Globus pallidus (tissue), 1 donor: ENCODE measurements around the gene KMT2B.
A peak's percentile ranks its signal among the peaks of the same experiment; 100 is the strongest.
"Not testable (repeated sequence)": the region's sequence is repeated elsewhere in the genome, so short reads cannot be mapped to it uniquely, and the experiment has no call there.

ENCODE experiments used
- DNase-seq: peaks from one replicate; pipeline ENCODE4 v3.0.0-alpha.2; 2015; ENCODE audit warnings: low spot score

The KMT2B gene, protein sequence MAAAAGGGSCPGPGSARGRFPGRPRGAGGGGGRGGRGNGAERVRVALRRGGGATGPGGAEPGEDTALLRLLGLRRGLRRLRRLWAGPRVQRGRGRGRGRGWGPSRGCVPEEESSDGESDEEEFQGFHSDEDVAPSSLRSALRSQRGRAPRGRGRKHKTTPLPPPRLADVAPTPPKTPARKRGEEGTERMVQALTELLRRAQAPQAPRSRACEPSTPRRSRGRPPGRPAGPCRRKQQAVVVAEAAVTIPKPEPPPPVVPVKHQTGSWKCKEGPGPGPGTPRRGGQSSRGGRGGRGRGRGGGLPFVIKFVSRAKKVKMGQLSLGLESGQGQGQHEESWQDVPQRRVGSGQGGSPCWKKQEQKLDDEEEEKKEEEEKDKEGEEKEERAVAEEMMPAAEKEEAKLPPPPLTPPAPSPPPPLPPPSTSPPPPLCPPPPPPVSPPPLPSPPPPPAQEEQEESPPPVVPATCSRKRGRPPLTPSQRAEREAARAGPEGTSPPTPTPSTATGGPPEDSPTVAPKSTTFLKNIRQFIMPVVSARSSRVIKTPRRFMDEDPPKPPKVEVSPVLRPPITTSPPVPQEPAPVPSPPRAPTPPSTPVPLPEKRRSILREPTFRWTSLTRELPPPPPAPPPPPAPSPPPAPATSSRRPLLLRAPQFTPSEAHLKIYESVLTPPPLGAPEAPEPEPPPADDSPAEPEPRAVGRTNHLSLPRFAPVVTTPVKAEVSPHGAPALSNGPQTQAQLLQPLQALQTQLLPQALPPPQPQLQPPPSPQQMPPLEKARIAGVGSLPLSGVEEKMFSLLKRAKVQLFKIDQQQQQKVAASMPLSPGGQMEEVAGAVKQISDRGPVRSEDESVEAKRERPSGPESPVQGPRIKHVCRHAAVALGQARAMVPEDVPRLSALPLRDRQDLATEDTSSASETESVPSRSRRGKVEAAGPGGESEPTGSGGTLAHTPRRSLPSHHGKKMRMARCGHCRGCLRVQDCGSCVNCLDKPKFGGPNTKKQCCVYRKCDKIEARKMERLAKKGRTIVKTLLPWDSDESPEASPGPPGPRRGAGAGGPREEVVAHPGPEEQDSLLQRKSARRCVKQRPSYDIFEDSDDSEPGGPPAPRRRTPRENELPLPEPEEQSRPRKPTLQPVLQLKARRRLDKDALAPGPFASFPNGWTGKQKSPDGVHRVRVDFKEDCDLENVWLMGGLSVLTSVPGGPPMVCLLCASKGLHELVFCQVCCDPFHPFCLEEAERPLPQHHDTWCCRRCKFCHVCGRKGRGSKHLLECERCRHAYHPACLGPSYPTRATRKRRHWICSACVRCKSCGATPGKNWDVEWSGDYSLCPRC (N-terminal part only)

DNA sequence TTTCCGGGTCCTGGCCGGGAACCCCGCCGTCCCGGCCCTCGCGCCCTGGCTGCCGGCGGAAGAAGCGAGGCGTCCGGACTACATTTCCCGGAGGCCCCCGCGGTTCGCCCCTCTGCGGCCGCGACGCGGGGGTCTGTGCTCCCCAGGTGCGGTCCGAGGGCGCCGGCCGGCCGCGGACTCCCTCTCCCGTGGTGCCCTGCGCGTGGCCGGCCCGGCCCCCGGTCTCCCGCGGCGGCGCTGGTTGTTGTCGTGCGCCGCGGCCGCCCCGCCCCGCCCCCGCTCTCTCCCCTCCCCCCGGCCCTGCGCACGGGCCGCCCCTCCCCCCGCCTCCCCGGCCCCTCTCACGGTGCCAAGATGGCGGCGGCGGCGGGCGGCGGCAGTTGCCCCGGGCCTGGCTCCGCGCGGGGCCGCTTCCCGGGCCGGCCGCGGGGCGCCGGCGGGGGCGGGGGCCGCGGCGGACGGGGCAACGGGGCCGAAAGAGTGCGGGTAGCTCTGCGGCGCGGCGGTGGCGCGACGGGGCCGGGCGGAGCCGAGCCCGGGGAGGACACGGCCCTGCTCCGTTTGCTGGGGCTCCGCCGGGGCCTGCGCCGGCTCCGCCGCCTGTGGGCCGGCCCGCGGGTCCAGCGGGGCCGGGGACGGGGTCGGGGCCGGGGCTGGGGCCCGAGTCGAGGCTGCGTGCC is at the start of gene KMT2B:
KMT2B (plus strand) TSS at position 339 of the 680 bp plus-strand sequence; CDS start at position 355, 16 bp downstream.
- DNase-seq: no peak

DNA sequence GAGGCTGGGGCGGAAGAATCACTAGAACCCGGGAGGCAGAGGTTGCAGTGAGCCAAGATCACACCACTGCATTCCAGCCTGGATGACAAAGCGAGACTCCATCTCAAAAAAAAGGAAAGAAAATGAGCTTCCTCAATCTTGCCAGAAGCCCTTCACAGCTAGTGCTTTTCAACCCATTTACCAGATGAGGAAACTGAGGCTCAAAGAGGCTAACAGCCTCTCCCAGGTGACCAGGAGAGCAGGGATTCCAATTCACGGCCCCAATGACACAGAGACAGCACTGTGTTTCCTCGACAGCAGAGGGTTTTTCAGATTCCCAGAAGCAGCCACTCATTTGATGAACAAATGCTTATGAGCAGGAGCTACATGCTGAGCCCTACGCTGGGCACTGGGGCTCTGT is 48.2 kb upstream of the KMT2B start:
- DNase-seq: no peak

DNA sequence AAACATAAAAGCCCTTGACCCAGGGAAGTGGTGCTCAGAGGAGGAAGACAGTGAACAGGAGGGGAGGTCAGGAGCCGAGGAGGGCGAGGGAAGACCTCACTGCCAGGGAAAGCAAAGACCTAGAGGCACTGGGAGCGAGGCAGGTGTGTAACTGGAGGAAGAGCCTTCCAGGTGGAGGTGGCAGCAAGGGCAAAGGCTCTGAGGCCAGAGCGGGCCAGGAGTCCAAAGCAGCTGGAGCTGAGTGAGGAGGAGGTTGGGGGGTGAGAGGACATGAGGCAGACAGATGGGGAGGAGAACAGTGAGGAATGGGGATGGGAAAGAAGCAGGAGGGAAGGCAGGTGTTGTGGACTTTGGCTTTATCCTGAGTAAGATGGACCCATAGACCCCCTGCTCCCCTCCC is 47.8 kb upstream of the KMT2B start:
- no peak for DNase-seq

DNA sequence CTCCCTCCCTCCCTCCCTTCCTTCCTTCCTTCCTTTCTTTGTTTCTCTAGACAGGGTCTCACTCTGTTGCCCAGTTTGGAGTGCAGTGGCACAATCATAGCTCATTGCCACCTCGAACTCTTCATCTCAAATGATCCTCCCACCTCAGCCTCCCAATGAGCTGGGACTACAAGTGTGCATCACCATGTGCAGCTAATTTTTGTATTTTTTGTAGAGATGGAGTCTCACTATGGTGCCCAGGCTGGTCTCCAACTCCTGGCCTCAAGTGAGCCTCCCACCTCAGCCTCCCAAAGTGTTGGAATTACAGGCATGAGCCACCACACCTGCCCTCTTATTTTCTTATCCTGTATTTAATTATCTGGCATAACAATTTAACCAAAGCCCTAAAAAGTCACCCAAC is 47.1 kb upstream of the KMT2B start:
- DNase-seq: no peak

DNA sequence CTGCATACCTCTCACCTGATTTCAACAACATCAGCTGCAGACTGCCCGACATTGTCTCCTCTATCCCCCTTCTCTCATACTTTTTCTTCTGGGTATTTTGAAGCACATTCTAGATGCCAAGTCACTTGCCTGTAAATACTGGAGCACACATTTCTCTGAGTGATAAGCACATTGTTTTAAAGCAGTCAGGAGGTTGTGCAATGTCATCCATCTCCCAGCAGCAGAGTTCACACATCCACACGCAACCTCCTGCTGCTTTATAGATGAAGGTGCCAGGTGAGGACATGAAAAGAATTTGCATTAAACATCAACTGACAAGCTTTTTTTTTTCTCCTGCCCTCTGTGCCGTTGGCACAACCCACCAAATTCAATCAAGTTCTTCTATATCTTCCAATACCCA is 46.0 kb upstream of the KMT2B start:
- DNase-seq: no peak

DNA sequence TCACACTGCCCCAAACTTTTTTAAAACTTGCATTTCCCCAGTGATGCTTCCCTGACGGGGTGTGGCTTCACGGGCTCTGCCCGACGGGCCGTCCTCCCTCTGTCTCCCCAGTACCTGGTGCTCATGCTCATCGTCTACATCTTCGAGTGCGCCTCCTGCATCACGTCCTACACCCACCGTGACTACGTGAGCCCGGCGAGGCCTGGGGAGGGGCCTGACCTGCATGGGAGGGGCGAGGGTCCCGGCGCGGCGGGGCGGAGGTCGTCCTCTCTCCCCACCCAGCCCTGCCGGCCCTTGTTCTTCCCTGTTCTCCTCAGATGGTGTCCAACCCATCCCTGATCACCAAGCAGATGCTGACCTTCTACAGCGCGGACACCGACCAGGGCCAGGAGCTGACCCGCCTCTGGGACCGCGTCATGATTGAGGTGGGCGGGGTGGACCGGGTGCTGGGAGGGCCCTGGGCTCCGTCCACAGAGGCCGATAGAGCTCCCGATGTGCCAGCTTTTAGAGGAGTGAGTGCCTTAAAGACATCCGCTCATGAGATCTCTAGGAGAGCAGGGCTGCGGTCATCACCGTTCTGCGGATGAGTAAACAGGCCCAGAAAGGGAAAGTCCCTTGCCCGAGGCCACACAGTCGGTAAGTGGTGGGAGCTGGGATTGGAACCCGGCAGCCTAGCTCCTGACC is 44.5 kb upstream of the KMT2B start:
- DNase-seq: no peak

DNA sequence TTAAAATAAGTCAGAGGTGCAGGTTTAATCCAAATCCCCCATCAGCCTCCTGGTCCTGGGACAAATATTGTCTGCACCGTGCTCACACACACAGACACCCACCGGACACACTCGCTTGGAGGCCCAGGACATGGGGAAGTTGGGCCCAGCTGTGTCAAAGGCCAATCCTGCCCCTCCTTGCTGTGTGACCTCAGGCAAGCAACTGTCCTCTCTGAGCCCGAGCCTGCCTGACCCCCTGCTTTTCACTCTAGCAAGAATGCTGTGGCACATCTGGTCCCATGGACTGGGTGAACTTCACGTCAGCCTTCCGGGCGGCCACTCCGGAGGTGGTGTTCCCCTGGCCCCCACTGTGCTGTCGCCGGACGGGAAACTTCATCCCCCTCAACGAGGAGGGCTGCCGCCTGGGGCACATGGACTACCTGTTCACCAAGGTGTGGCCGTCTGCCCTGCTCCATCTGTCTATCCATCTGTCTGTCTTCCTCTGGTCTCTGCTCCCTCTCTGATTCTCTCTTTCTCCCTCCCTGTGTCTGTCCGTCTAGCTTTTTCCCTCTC is 42.1 kb upstream of the KMT2B start:
- DNase-seq: no peak

DNA sequence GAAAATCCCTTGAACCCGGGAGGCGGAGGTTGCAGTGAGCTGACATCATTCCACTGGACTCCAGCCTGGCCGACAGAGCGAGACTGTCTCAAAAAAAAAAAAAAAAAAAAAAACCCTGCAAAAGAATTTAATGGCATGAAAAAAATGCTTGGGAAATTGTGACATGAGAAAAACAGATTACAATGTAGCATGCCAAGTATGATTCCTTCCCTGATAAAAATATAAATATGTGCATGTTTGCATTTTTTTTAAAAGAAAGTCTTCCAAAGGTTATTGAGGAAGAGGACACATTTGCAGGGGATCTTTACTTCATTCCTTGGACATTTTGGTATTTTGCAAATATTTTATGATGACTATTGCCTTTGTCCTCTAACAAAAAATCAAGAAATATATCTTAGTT is 28.0 kb upstream of the KMT2B start:
- no peak for DNase-seq

DNA sequence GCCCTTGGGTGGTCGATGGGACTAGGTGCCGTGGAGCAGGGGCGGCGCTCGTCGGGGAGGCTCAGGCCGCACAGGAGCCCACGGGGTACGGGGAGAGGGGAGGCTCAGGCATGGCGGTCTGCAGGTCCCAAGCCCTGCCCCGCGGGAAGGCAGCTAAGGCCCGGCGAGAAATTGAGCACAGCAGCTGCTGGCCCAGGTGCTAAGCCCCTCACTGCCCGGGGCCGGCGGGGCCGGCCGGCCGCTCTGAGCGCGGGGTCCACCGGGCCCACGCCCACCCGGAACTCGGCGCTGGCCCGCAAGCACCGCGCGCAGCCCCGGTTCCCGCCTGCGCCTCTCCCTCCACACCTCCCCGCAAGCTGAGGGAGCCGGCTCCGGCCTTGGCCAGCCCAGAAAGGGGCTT is 26.7 kb upstream of the KMT2B start:
- DNase-seq: not testable (repeated sequence)

DNA sequence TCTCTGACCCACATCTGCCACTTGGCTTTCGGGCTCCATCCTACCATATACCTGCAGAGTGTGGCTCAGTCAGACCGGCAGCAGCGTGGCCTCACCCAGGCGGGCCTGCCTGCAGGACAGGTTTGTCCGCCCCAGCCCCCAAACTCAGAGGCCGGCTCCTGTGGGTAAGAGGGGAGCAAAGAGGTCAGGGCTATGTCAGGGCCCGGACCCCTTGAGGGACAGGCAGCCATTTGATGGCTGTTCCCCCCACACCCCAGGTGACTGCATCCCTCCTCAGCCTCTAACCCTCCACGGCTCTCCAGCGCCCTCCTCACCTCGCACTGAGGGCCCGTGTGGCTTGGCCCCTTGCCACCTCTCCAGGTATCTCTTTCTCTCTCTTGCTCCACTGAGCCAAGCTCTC is 25.8 kb upstream of the KMT2B start:
- DNase-seq: no peak

DNA sequence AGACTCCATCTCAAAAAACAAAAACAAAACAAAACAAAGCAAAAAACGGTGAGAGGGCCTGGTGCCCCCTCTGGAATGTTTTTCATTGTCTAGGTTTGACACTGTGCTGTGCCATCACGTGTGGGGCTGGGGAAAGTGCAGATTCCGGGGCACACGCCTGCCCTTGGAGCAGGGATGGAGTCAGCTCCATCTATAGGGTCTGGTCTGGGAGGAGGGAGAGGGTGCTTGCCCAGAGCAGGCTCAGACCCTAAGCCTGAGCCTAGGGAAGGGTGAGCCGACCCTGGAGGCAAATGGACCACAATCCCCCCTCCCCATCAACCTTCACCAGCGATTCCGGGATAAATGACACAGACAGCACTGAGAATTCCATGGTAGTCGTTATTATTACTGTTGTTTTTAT is 24.4 kb upstream of the KMT2B start:
- no peak for DNase-seq

DNA sequence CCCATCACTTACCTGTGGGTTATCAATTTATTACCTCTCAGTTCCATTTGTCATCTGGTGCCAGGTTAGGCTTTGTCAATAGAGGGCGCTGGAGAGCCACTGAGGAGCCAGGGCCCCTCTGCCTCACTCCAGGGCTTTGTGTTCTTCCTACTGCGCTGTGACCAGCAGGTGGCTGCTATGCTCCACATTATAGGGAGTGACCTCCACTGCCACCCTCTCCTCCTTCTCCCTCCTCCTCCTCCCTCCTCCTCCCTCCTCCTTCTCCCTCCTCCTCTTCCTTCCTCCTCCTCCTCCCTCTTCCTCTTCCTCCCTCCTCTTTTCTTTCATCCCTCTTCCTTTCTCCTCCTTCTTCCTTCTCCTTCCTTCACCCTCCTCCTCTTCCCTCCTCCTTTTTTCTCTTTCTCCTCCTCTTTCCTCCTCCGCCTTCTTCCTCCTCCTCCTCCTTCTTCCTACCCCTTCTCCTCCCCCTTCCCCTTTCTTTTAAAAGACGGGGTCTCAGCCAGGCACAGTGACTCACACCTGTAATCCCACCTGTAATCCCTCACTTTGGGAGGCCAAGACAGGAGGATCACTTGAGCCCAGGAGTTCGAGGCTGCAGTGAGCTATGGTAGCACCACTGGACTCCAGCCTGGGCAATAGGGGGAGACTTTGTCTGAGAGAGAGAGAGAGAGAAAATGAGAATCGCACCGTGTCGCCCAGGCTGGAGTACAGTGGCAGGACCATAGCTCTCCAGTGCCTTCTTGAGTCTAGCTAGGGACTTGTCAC is 23.8 kb upstream of the KMT2B start:
- peak; percentile 88 for DNase-seq

DNA sequence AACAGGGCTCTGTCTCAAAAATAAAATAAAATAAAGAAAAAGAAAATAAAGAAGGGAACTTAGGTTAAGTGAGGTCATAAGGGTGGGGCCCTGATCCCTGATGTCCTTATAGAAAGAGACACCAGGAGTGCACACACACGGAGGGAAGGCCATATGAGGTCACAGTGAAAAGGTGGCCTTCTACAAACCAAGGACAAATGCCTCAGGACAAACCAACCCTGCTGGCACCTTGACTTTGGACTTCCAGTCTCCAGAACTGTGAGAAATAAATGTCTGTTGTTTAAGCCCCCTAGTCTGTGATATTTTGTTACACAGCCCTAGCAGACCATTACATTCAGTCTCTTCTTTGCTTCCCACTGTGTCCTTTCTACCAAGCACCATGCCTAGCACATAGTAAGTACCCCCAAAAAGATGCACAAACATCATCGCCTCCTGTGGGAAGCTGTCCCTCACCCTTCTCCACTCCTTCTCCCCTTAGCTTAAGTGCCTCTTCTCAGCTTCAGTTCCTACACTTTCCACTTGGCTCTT is 21.8 kb upstream of the KMT2B start:
- DNase-seq: no peak

DNA sequence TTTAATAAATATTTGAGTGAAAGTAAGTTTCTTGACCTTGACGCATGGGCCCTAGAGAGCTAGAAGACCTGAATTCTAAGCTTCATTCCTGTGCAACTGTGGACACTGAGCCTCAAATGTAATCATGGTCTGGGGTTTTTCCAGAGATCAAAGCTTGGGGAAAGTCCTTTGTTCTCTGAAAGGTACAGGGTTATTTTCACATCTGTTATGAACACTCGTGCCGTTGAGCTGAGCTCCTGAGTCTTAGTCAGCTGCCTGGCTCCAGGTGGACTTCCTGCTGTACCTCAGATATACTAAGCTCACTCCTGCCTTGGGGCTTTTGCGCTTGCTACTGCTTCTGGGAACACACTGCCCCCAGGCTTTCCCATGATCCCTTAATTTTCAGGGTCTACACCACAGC is 21.0 kb upstream of the KMT2B start:
- no peak for DNase-seq

DNA sequence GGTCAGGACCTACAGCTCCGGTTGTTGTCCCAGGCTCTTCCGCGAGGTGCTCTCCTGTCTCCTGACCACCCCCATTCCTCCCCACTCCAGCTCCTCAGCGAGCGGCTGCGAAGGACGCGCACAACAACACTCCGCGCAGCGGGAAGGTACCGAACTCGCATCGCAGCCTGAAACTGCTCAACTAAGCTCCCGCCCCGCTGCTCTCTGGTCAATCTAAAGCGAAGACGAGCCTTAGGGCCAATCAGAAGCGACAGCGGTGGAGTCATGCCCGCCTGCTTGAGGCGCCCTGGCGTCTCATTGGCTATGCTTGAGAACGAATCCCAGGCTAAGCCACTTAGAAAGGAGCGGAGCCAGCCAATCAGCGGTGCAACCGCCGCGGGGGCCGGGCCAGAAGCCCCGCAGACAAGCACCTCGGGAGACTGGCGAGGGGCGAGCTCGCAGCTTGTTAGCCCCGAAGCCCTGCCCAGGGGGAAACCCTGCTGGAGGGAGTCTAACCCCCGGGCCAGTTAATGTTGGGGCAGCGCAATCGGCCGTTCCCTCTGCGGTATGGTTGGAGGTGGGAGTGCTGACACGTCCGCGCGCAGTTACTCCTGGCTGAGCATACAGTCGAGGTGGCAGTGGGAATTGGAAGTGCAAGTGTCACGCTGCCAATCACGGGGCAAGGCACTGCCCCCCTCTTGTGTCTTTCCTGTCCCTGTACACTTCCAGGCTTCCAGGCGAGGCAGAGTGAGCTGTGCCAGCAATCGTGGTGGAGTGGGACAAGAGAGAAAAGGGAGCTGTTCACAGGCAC is 15.4 kb upstream of the KMT2B start:
- peak; percentile 99 for DNase-seq

DNA sequence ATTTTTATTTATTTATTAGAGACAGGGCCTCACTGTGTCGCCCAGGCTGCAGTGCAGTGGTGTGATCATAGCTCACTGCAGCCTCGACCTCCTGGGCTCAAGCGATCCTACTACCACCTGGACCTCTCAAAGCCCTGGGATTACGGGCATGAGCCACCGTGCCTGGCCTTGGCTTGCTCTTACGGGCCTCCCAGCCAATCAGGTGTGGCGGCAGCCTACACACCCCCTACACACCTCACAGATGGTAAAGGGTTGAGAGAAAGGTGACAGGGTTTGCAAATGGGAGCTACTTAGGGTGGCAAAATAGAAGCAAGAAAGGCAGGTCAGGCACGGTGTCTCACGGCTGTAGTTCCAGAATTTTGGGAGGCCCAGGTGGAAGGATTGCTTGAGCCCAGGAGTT is 14.5 kb upstream of the KMT2B start:
- DNase-seq: no peak

DNA sequence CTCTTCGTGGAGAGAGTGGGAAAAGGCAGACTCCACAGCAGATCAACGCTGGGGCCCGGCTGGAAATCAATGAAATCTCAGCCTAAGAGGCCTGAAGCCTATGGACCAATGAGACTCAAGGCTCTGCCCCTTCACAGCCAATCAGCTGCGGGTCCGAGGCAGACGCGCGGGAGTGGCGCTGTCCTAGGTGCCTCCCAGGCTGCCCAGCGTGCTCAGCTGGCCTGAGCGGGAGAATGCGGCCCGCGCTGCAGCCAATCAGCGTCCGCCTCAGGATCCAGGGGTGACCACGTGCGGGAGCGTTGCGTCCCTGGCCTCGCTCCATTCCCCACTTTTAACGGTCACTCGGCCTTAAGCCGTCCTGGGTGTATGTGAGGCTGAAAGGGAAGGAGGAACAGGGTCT is 13.6 kb upstream of the KMT2B start, which contains the start of gene ZBTB32:
ZBTB32 (plus strand) TSS at position 341 of the 400 bp plus-strand sequence. CDS start 10,069 bp downstream, outside the sequence.
- no peak for DNase-seq

DNA sequence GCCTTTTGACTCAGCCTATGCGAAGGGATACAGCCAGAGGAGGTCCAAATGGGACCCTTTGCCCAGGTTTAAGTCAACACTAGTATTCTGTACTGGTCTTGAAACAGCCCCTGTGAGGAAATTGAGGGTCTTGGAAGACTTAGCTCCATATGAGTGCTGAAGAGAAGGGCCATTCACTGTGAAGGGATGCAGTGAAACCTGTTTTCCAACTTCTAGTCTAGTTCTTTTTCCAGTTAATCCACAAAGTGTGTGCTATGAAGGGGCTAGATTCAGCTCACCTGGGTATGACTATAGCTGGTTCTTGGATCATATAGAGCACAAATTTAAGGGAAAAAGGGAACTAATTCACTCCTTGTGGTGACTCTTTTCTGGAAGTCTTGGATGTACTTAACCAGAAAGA is 9.4 kb upstream of the KMT2B start:
- DNase-seq: no peak
